Measurements from ENCODE around the gene RAB27B. TPM values are rescaled to one million over a fixed set of nuclear protein-coding genes. Genes with fewer than 3 reads are reported as not detected.
"Not testable (repeated sequence)": the region's sequence is repeated elsewhere in the genome, so short reads cannot be mapped to it uniquely, and the experiment has no call there.

RAB27B gene, protein sequence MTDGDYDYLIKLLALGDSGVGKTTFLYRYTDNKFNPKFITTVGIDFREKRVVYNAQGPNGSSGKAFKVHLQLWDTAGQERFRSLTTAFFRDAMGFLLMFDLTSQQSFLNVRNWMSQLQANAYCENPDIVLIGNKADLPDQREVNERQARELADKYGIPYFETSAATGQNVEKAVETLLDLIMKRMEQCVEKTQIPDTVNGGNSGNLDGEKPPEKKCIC
- 7.6 and 9.9 TPM in 2 replicates for total RNA-seq (2014; rRNA removed; shearing (Covaris generic))

DNA sequence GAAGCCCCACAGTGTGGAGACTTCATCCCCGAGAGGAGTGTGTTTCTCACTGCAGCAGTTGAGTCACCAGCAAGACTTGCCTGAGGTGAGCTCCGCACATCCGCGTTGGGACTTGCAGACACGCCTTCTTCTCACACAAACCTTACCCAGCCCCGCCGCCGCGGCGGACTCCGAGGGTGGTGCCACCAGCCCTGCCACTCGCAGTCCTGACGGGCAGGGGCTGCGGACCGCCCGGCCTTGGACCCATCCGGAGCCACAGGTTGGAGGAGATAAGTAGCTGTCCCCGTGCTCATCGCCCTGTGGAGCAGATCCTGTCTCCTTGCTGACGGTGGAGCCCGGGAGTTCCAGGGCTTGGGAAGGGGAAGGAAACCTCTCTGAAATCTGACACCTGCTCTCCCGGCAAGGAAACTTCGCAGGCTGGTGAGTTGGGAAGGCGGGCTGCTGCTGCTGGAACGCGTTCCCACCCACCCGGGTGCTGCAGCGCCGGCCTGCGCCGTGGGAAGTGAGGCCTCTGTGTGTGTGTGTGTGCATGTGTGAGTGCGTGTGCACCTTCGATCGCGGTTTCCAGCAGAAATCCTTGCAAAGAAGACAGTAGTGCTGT is at the start of gene RAB27B:
RAB27B (plus strand) TSS at position 197 of the 601 bp plus-strand sequence. CDS start 49,109 bp downstream, outside the sequence.
- peak; percentile 70 for DNase-seq (ENCODE audit: low spot score)

DNA sequence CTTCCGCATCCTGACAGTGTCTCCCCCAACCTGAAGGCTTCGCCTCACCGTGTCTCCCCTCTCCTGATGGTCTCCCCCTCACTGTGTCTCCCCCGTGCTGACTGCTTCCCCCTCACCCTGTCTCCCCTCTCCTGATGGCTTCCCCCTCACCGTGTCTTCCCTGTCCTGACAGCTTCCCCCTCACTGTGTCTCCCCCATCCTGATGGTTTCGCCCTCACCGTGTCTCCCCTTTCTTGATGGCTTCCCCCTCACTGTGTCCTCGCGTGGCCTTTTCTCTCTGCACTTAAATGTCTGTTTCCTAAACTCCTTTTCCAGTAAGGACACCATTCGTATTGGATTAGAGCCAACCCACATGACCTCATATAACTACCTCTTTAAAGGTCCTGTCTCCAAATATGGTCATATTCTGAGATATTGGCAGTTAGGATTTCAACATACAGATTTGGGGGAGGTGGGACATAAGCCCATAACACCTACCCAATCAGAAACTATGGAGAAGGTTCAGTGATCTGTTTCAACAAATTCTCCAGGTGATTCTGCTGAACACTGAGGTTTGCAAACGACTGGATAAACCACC is 47.9 kb upstream of the RAB27B start:
- DNase-seq (ENCODE audit: low spot score) = no peak

DNA sequence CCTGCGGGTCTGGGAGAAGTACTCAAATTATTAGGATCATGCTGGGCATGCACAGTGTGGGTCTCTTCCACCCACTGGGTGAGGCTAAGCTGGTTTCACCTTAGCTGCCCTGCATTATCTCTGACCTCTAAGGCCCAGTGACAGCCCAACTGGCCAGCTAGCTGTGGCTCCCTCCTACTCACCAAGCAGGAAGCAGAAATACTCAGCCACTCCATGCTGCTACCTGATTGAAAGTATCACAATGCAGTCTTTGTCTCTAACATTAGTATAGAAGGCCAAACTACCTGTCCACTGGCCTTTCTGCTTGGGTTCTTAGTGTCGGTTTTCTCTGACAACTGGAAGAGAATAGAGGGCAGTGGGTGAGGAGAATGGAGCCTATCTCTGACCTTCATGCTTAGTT is 47.3 kb upstream of the RAB27B start:
- no peak for DNase-seq (ENCODE audit: low spot score)

DNA sequence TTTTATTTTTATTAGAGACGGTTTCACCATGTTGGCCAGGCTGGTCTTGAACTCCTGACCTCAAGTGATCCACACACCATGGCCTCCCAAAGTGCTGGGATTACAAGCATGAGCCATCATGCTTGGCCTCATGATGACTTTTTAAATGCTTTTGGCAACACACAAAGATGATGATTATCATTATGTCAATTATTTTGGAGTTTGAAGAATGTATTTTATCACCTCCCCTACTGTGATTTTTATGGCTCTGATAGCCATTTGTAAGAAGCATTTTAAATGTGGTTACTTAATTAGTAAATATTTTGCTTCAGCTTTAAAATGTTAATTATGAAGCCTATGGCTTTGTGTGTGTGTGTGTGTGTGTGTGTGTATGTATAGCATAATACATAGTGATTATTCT is 45.1 kb upstream of the RAB27B start:
- no peak for DNase-seq (ENCODE audit: low spot score)

DNA sequence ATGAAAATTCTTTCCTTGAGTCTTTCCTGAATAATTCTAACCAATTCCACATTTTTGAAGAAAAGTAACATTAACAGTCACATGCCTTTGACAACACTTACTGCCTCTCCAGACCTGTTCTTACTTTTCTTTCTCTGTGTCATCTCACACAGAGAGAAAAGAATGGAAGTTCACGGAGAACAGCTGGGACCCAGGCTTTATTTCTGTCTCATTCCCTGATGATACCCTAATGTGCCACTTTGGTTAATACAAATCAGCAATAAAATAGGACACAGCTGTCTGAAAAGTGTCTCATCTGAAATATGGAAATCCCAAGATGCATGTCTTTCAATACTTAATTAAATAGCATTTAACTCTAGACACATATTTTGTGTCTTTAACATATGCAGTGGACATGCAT is 42.1 kb upstream of the RAB27B start:
- no peak for DNase-seq (ENCODE audit: low spot score)

DNA sequence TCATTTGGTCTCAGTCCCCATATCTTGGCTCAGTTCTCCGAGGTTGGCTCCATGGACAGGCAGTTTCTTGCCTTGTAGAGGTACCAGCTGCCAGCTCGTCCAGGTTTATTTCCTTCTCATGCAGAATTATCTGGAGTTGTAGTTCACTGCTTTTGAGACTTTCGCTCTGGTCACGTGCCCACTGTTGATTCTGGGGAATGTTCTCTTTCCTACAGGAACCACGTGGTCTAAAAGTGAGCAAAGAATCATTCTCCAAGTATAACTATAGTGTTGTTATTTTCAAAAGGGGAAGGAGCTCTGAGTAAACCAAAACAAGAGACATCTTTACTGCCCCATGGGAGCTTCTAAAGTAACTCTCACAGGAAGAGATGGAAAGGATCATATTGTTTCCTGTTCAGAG is 41.2 kb upstream of the RAB27B start:
- DNase-seq (ENCODE audit: low spot score) = no peak

DNA sequence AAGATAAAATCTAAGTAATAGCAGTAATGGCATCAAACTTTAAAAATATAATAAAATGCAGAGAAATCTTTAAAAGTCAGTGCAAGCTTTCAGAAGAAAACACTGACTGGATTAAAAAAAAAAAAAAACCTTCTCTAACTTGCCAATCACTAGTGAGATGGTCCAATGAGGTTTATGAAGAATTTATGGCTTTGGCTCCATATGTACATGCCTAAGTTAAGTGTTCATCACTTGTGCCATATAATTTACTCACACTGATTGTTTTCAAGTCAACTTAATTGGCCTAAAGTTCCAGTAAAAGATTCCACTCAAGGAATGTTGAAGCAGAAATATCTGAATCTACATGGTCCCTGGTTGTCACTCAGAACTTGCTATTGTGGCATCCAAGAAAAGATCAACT is 40.7 kb upstream of the RAB27B start:
- DNase-seq (ENCODE audit: low spot score) = no peak

DNA sequence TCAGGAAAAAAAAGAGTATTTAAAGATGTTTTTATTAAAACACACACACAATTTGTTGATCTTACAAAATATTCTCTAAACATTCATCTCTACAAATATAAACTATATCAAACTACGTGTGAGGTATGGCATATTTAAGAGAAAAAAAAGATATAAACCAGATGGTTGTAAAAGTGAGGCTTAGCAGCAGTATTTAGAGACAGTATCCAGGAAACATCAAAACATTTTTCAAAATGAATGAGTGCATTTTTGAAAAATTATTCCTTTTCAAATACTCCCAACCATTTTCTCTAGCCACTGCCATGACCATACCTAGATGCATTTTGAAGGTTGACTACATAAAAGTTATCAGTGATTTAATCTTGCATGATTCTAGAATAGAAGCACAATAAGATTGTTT is 38.2 kb upstream of the RAB27B start:
- no peak for DNase-seq (ENCODE audit: low spot score)

DNA sequence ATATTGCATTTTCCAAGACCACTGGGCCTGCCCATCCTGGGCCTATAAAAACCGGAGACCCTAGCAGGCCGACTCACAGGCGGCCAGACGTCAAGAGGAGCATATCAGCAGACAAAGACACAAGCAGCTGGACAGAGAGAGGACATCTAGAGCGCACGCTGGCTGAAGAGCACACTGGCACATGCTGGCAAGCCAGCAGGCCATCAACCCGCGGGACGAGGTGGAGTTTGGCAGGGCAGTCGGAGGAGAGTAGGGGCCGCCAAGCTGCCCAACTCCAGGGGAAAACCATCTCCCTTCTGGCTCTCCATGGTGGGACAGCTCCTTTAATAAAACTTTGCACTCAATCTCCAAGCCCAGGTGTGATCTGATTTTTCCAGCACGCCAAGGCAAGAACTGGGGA is 36.6 kb upstream of the RAB27B start:
- DNase-seq (ENCODE audit: low spot score) = no peak

DNA sequence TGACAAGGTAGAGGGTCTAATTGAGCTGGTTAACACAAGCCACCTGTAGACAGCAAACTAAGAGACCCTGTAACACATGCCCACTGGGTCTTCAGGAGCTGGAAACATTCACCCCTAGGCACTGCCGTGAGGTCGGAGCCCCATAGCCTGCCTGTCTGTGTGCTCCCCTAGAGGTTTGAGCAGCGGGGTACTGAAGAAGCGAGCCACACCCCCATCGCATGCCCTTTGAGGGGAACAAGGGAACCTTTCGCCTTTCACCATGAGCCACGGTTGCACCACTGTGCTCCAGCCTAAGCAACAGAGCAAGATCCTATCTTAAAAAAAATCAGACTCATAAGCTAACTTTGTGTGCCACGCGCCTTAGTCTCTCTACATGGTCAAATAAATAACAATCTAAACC is 36.2 kb upstream of the RAB27B start:
- no peak for DNase-seq (ENCODE audit: low spot score)

DNA sequence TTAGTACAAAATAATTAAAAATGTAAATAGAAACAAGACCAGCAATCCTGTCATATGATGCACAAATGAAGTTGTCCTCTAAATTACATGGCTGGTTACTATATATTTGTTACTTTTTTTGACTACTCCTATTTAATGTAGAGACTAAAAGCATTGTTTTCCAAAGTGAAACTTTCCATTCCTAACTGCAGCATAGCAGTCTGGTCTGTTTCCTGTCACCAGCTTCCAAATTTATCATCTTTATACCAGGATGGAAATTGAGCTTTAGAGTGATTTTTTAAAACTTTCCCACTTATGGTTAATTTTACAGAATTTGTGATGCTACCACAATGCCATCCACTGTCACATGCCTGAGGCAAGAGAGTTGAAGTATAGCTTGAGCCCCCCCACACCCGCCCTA is 33.5 kb upstream of the RAB27B start:
- no peak for DNase-seq (ENCODE audit: low spot score)

DNA sequence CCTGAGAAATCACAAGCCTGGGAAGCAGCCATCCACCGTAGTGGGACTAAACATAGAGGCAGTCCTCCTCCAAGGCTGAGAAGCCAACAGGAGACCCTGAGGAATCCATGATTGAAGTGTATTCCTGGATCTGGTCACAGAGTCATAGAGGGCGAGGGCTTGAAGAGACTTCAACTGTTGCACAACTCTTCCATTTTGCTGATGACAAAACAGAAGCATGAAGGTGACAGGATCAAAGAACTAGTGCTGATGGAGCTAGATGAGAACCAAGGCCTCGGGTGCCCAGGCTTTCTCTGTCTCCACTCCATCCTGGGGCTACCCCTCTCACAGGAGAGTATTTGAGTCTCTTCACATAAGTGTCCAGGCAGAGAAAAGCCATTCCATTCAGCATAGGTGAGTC is 30.1 kb upstream of the RAB27B start:
- DNase-seq (ENCODE audit: low spot score) = no peak

DNA sequence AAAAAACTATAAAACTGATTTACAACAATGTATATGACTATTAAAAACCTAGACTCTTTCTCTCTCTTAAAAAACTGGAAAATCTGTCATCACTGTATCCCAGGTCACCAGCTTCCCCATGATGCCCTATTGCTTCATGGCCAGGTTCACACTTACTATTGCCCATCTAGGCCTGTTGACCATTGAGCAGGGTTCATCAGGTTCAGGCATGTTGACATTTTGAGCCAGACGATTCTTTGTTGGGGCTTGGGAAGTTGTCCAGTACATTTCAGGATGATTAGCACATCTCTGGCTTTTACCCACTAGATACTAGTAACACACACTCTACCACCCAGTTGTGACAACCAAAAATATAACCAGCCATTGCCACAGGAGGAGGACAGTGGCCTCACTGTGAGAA is 26.9 kb upstream of the RAB27B start:
- DNase-seq (ENCODE audit: low spot score) = no peak

DNA sequence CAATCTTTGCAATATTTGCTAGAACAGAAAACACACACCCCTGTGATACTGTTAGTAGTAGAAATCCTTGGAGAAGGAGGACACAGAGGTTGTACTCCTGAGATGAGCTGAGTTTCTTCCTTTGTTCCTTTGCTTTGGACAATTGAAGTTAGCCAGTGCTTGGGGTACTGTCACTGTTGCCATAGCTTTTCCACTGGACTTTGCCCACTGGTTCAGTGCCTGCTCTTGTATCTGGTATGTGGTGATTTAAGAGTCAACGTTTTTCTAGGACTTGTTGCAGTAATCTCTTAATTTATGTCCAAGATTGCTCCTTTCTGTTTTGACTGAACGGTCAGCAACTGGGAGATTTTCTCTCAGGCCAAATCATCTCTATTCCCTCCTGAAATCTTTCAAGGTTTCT is 26.1 kb upstream of the RAB27B start:
- no peak for DNase-seq (ENCODE audit: low spot score)

DNA sequence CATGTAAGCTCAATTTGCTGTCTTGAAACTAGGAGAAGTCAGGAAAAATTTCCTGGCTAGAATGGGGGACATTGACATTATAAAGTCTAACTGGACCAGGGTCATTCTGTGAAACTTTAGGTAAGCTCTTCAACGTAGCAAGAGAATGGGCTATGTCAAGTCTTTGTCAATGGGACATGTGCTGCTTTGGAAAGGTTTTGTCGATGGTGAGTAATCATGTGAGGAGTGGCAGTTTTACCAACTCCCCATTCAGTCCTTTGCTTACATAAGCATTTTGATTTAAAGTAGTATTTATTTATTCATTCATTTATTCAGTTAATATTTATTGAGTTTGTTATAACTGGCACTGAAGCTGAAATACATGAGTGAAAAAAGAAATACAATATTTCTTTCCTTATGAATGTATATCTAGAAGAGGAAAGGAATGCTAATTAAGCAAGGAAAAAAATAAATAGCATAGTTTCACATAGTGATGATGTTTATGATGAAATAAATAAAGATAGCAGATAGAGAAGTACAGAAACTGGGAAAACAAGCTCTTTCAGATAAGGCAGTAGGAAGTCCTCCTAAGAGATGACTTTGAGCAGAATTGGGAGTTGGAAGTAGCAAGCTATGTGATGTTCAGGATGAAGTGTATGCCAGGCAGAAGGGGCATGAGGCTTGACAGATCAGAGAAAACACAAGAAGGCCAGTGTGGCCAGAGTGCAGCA is 25.4 kb upstream of the RAB27B start:
- no peak for DNase-seq (ENCODE audit: low spot score)

DNA sequence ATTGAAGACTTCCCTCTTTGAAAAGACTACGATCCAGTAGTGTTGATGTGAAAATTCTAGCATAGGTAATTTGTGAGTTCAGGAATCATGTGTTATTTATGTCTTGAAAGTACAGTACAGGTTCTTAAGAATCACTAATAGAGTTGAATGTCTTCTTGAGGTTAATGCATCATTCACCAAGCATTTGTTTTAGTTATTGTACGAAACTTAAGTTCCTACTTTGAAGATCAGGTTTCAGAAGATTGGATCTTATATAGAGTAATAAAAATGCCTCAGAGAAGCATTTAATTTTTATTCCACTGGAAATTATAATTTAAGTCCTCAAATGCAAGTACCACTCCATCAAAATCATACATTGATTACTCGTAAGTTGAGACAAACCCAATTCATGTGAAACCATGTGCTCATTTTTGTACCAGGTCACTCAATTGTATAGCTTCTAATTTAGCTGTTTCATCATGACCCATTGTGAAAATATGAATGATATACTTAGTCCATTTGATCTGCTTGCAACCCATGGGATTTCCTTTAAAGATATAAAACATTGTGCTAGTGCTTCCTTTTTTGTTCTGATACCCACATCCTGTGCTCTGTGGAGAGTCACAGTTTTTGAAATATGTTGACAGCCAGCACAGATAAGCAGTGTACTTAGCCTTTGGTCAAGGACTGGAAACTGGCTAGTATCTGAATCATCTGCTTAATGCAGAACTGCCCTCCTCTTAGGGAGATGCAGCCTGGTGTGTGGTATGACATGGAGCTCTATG is 22.5 kb upstream of the RAB27B start:
- peak; percentile 91 for DNase-seq (ENCODE audit: low spot score)

DNA sequence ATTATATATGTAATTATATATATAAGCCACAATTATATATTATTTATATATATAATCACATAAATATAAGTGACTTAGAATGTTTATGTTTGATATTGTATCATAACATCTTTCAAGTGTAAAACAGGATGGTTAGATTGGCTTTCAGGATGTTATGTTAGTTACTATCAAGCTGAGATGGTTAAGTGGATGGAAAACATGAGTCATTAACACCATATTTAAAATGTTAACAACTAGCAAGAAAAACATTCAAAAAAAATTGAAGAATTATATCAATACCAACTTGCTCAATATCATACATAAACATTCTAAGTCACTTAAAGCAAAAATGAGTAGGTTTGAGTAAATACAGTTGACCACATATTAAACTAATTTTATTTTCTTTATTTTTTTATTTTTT is 21.8 kb upstream of the RAB27B start:
- peak; percentile 40 for DNase-seq (ENCODE audit: low spot score)

DNA sequence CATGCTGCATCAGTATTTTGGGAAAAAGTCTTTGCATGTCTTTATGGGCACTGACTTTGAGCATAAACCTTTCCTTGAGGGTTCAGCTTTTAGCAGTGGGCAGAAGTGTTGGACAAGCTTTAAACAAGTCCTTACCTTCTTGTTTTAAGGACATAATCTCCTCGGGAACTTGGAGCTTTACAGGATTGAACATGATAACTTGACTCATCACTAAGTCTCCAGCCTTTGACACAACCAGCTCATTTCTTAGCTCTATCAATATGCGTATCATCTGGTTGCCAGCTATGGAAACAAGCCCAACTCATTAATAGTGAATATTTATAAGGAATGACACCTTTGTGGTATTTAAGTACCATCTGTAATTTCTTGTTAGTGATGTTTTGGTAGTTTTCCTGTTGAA is 21.0 kb upstream of the RAB27B start:
- DNase-seq (ENCODE audit: low spot score) = no peak

DNA sequence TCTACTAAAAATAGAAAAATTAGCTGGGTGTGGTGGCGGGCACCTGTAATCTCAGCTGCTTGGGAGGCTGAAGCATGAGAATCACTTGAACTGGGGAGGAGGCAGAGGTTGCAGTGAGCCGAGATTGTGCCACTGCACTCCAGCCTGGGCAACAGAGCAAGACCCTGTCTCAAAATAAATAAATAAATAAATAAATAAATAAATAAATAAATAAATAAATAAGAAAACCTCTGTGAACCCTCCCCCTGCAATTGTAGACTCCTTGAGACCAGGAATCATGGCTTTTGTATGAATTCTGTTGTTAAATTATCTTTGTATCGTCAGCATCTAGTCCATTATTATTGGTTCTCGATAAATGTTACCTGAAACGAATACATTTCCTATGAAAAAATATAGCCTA is 17.6 kb upstream of the RAB27B start:
- DNase-seq (ENCODE audit: low spot score) = not testable (repeated sequence)

DNA sequence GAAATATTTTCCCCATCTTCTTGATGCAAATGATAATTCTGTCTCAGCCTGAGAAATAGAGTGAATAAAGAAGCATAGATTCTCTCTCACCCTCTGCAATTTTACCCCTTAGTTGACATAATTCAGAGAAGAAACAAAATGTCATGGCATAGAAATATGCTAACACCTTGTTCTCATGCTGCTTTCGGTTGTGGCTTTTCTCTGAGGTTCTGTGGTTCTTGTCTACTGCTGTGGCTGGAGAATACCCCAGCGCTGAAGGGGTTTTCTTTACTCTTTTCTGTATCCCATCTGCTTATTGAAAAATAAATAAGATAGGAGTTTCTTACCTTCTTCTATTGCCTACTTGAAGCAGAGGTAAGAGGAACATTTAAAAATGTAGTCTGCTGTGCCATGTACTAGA is 15.4 kb upstream of the RAB27B start:
- no peak for DNase-seq (ENCODE audit: low spot score)

DNA sequence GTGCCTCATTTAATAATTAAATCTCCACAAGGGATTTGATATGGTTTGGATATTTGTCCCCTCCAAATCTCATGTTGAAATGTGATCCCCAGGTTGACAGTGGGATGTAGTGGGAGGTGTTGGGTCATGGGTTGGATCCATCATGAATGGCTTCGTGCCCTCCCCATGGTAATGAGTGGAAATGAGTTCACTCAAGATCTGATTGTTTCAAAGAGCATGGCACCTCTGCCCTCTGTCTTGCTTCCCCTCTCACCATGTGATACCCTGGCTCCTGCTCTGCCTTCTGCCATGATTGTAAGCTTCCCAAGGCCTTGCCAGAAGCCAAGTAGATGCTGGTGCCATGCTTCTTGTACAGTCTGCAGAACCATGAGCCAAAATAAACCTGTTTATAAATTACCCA is 15.0 kb upstream of the RAB27B start:
- DNase-seq (ENCODE audit: low spot score) = no peak

DNA sequence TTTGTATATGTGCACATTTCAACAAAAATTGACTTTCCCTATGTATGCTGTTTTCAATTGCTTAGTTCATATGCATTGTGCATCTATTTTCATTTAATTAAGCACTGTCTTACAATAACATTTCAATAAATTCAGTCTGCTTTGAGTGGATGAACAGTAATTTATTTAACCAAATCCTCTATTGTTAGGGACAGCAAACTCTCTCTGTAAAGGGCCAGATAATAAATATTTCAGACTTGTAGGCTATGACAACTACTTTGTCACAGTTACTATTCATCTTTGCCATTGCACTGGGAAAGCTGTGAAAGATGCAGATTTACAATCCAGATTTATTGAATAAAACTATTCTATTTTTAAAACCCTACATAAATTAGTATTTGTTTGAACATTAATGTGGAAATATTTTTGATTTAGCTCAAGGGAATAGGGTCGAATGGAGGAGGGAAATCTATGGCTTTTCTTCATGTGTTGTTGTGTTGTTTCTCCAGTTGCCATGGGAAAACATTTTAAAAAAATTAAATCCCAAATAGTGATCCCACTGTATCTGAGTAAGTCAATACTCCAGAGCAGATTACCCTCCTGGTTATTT is 14.2 kb upstream of the RAB27B start:
- no peak for DNase-seq (ENCODE audit: low spot score)

All from A172 (cell line).